IMR-90 (cell line): ENCODE results near the gene SMAD7. TPM values are rescaled to one million over a fixed set of nuclear protein-coding genes. Genes with fewer than 3 reads are reported as not detected.

Experiments
- ATAC-seq: fragments of 200-7000 bp; cut with Tn5 transposase; 2 replicates; pipeline ENCODE4 v1.9.1; 2020; ENCODE audit warnings: low read depth, mild to moderate bottlenecking, moderate library complexity
- BruUV-seq: library from RNA; stranded (reverse); fragments of 400-500 nt; replicated peaks from 2 replicates; lab custom pipeline; 2021; lab: Mats Ljungman, UMichigan
- CTCF ChIA-PET: fragments of 300-600 bp; formaldehyde crosslinking; extraction: SDS; loops from one replicate; lab custom pipeline; 2021; ENCODE audit warnings: antibody characterized with exemption; lab: Yijun Ruan, JAX
- POLR2A ChIA-PET: fragments of 300-600 bp; sonication (Branson Sonifier 250); formaldehyde crosslinking; loops from one replicate; lab custom pipeline; 2022; ENCODE audit warnings: antibody characterized with exemption; ENCODE audit not compliant: unreplicated experiment; lab: Charles Lee
- DNase-seq: peaks from one replicate; pipeline ENCODE4 v3.0.0; 2013
- H2AFZ ChIP-seq: replicated peaks from 2 replicates; pipeline ENCODE3; 2013; ENCODE audit warnings: low read length, mild to moderate bottlenecking; ENCODE audit not compliant: poor library complexity
- H2AK5ac ChIP-seq: 2 replicates; pipeline ENCODE4 v1.6.1; 2013; ENCODE audit warnings: low read depth, low read length, inconsistent platforms
- H2AK9ac ChIP-seq: replicated peaks from 2 replicates; pipeline ENCODE3; 2013; ENCODE audit warnings: mild to moderate bottlenecking, low read depth, low read length, moderate library complexity; ENCODE audit not compliant: poor library complexity
- H2BK120ac ChIP-seq: 2 replicates; pipeline ENCODE4 v1.6.1; 2013; ENCODE audit warnings: low read depth, low read length, inconsistent platforms
- H2BK15ac ChIP-seq: 3 replicates; pipeline ENCODE4 v1.6.1; 2013; ENCODE audit warnings: low read depth, low read length, inconsistent platforms
- H2BK20ac ChIP-seq: 2 replicates; pipeline ENCODE4 v1.6.1; 2013; ENCODE audit warnings: low read depth, mild to moderate bottlenecking, inconsistent platforms, low read length, moderate library complexity
- H2BK5ac ChIP-seq: 2 replicates; pipeline ENCODE4 v1.6.1; 2013; ENCODE audit warnings: mild to moderate bottlenecking, low read depth, low read length, inconsistent platforms; ENCODE audit not compliant: poor library complexity, severe bottlenecking
- H3K14ac ChIP-seq: replicated peaks from 2 replicates; pipeline ENCODE4 v1.6.1; 2013; ENCODE audit warnings: low read depth, low read length, inconsistent platforms
- H3K18ac ChIP-seq: 2 replicates; pipeline ENCODE4 v1.6.1; 2013; ENCODE audit warnings: low read depth, low read length, control low read depth
- H3K23ac ChIP-seq: 2 replicates; pipeline ENCODE4 v1.6.1; 2013; ENCODE audit warnings: low read depth, low read length, inconsistent platforms
- H3K27ac ChIP-seq: 2 replicates; pipeline ENCODE4 v1.5.1; 2013; ENCODE audit warnings: mild to moderate bottlenecking, control low read depth, low read length; ENCODE audit not compliant: insufficient read depth
- H3K27me3 ChIP-seq: 2 replicates; pipeline ENCODE4 v1.6.1; 2013; ENCODE audit warnings: low read length; ENCODE audit not compliant: control insufficient read depth, insufficient read depth
- H3K36me3 ChIP-seq: 2 replicates; pipeline ENCODE4 v1.6.1; 2013; ENCODE audit warnings: low read length, mixed read lengths; ENCODE audit not compliant: control insufficient read depth, insufficient read depth
- H3K4ac ChIP-seq: 2 replicates; pipeline ENCODE4 v1.6.1; 2013; ENCODE audit warnings: low read depth, low read length, inconsistent platforms
- H3K4me1 ChIP-seq: 2 replicates; pipeline ENCODE4 v1.6.1; 2013; ENCODE audit warnings: low read length, mixed read lengths; ENCODE audit not compliant: control insufficient read depth, insufficient read depth
- H3K4me2 ChIP-seq: 2 replicates; pipeline ENCODE4 v1.6.1; 2013; ENCODE audit warnings: low read depth, mild to moderate bottlenecking, control low read depth, low read length, moderate library complexity
- H3K4me3 ChIP-seq: 2 replicates; pipeline ENCODE4 v1.5.1; 2013; ENCODE audit warnings: low read depth, mild to moderate bottlenecking, control low read depth, low read length, moderate library complexity; ENCODE audit not compliant: insufficient read depth
- H3K56ac ChIP-seq: 2 replicates; pipeline ENCODE4 v1.6.1; 2013; ENCODE audit warnings: low read length, inconsistent platforms; ENCODE audit not compliant: insufficient read depth; ENCODE audit errors: extremely low read depth
- H3K79me1 ChIP-seq, 2 experiments: 2 replicates each; pipeline ENCODE4 v1.6.1; 2013; ENCODE audit warnings: low read length in 2 of 2, inconsistent platforms in 1 of 2, low read depth in 1 of 2
- H3K9ac ChIP-seq: 2 replicates; pipeline ENCODE4 v1.6.1; 2013; ENCODE audit warnings: low read depth, low read length, control low read depth
- H3K9me1 ChIP-seq: 2 replicates; pipeline ENCODE4 v1.6.1; 2013; ENCODE audit warnings: low read length, inconsistent platforms; ENCODE audit not compliant: insufficient read depth
- H3K9me3 ChIP-seq: 2 replicates; pipeline ENCODE4 v1.6.1; 2013; ENCODE audit warnings: low read length; ENCODE audit not compliant: control insufficient read depth, insufficient read depth
- H4K20me1 ChIP-seq: 2 replicates; pipeline ENCODE4 v1.6.1; 2013; ENCODE audit warnings: low read length, inconsistent platforms; ENCODE audit not compliant: insufficient read depth
- H4K5ac ChIP-seq: 2 replicates; pipeline ENCODE4 v1.6.1; 2013; ENCODE audit warnings: mild to moderate bottlenecking, low read depth, low read length, control low read depth
- H4K8ac ChIP-seq, 2 experiments: 2 replicates each; pipeline ENCODE4 v1.6.1; 2013; ENCODE audit warnings: low read depth in 2 of 2, low read length in 2 of 2, control low read depth in 1 of 2, inconsistent platforms in 1 of 2
- H4K91ac ChIP-seq: 2 replicates; pipeline ENCODE4 v1.6.1; 2013; ENCODE audit warnings: low read depth, low read length, inconsistent platforms; ENCODE audit not compliant: insufficient read depth
- BHLHE40 ChIP-seq: fragments of 150-350 bp; IDR thresholded peaks from 2 replicates; pipeline ENCODE4 v1.6.1; 2016; ENCODE audit warnings: mild to moderate bottlenecking, low read depth, low read length
- CEBPB ChIP-seq: IDR thresholded peaks from 2 replicates; pipeline ENCODE4 v1.6.1; 2012; ENCODE audit warnings: low read depth, low read length, improper control_type of control experiment
- CHD1 ChIP-seq: IDR thresholded peaks from 2 replicates; pipeline ENCODE4 v1.6.1; 2012; ENCODE audit warnings: low read depth, low read length, improper control_type of control experiment
- CTCF ChIP-seq: conservative IDR thresholded peaks from 2 replicates; pipeline ENCODE4 v1.5.1; 2012; ENCODE audit warnings: mild to moderate bottlenecking, low read depth, low read length, improper control_type of control experiment
- FOS ChIP-seq: fragments of 150-350 bp; IDR thresholded peaks from 2 replicates; pipeline ENCODE4 v1.6.1; 2016; ENCODE audit warnings: low read depth, low read length
- MAZ ChIP-seq: IDR thresholded peaks from 2 replicates; pipeline ENCODE4 v1.6.1; 2012; ENCODE audit warnings: low read depth, mild to moderate bottlenecking, low read length, improper control_type of control experiment, moderate library complexity, borderline replicate concordance
- MXI1 ChIP-seq: IDR thresholded peaks from 2 replicates; pipeline ENCODE4 v1.6.1; 2012; ENCODE audit warnings: low read depth, mild to moderate bottlenecking, low read length, moderate library complexity, borderline replicate concordance
- POLR2A ChIP-seq: IDR thresholded peaks from 2 replicates; pipeline ENCODE4 v1.6.1; 2012; ENCODE audit warnings: mild to moderate bottlenecking, low read depth, low read length
- RAD21 ChIP-seq: IDR thresholded peaks from 2 replicates; pipeline ENCODE4 v1.6.1; 2012; ENCODE audit warnings: low read length, improper control_type of control experiment
- RCOR1 ChIP-seq: IDR thresholded peaks from 2 replicates; pipeline ENCODE4 v1.6.1; 2012; ENCODE audit warnings: mild to moderate bottlenecking, low read length, improper control_type of control experiment; ENCODE audit not compliant: insufficient replicate concordance
- USF2 ChIP-seq: fragments of 150-350 bp; IDR thresholded peaks from 2 replicates; pipeline ENCODE4 v1.6.1; 2017; ENCODE audit warnings: mild to moderate bottlenecking, antibody characterized with exemption, low read length, low read depth
- WGBS, 2 experiments: methylation state at CpG; one replicate each; pipeline versions ENCODE4 v1.1.5 to v1.1.7; 2013; ENCODE audit warnings: missing lambda C conversion rate in 2 of 2; ENCODE audit not compliant: insufficient read length in 1 of 2; ENCODE audit errors: extremely low coverage in 2 of 2; 5-methylcytosine and 5-hydroxymethylcytosine counted together
- dilution Hi-C: fragments of 300-500 bp; cut with HindIII; formaldehyde crosslinking; loops from one replicate; pipeline ENCODE4 v1.14.3; 2018; ENCODE audit warnings: low sequenced_read_pairs; ENCODE audit not compliant: unreplicated experiment
- in situ Hi-C: fragments of 300-500 bp; cut with MboI; formaldehyde crosslinking; loops from 3 replicates; pipeline ENCODE4 v1.14.3; 2019; ENCODE audit warnings: low sequenced_read_pairs, inconsistent platforms, mixed read lengths
- intact Hi-C: fragments of 100-400 bp; cut with micrococcal nuclease; formaldehyde crosslinking; loops from 2 replicates; pipeline ENCODE4 v1.10.0; 2022
- polyA plus RNA-seq, 3 experiments: library from polyadenylated mRNA; depleted of rRNA; stranded (reverse); fragments of >200 nt; gene quantifications; 2 replicates each; pipeline ENCODE4 v1.2.3, GENCODE V29; 2012; ENCODE audit warnings: low replicate concordance in 1 of 3
- total RNA-seq: library from RNA; depleted of rRNA; stranded (reverse); fragments of >200 nt; gene quantifications from 2 replicates; pipeline ENCODE4 v1.2.3, GENCODE V29; 2012

Gene SMAD7
- total and polyA plus RNA-seq, 2 of the 4 experiments (the other 2 are of a cell fraction): 15.8 to 17.6 TPM

DNA sequence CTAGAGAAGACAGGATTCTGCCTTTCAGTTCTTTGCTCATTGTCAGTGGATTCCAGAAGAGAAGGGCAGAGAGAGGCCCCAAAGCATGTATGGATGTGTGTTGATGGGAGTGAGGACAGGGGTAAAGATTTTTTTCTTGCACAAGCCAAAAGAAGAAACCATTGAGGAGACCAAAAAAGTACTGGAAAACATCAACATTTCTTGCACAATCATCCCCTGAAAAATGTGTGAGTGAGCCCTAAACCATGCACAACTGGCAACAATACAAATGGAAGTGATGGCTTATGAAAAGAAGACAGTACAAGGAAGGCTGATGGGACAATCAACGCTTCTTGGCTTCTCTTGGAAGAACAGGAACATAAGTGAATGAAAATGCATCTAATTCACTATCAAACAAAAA, 5.6 kb upstream of the SMAD7 start:
- Histone ChIP-seq H3K4me3 (no peak overlapping the region), H2BK5ac (peak overlapping the region; percentile 96), H3K23ac (peak overlapping the region; percentile 84), H2AFZ (peak overlapping the region; percentile 67), H3K14ac (peak overlapping the region; percentile 82), H3K9me3 (no peaks in the 10 kb centered on the region), H2AK9ac (peak overlapping the region; percentile 73), H3K18ac (peak overlapping the region; percentile 90), H4K20me1 (no peaks in the 10 kb centered on the region; the same call in 1 of the 2 replicates), H3K56ac (peak overlapping the region; percentile 85), H3K79me1 (peaks cover 0 to 9% of the 10 kb centered on the region in 2 experiments; a peak in 3 of 4 replicates), H4K91ac (peak overlapping the region; percentile 92), H2AK5ac (peak overlapping the region; percentile 83), H4K8ac (peak overlapping the region; percentile 57 to 91), H2BK15ac (peak overlapping the region; percentile 67; the same call in 2 of the 3 replicates), H2BK20ac (peak overlapping the region; percentile 94), H3K27ac (peak overlapping the region; percentile 78), H3K4ac (peak overlapping the region; percentile 91), H3K27me3 (no peaks in the 10 kb centered on the region), H3K4me1 (peaks cover 26% of the 10 kb centered on the region), H3K36me3 (no peaks in the 10 kb centered on the region), H4K5ac (peak overlapping the region; percentile 65), H3K4me2 (peak overlapping the region; percentile 56), H2BK120ac (peak overlapping the region; percentile 91), H3K9me1 (peaks cover 13% of the 10 kb centered on the region), H3K9ac (peak overlapping the region; percentile 22; the same call in 1 of the 2 replicates)
- ChIA-PET POLR2A (interaction anchor here (0.7 kb wide), 1 partner anchor 85 kb away, joined by 4 read pairs; no protein-coding TSS in a partner anchor), CTCF (interaction anchor here (0.6 kb wide), 1 partner anchor 86 kb away, joined by 3 read pairs; no protein-coding TSS in a partner anchor)
- dilution Hi-C loops (no loop called here), in situ Hi-C loops (no loop called here), intact Hi-C loops (no loop called here)
- peak; percentile 78 for DNase-seq
- WGBS, 2 experiments: no CpG with 5 or more reads among the region's 1 CpG
- peak; percentile 2 for ATAC-seq
- BruUV-seq: no TSS peak
- TF ChIP-seq MXI1 (no peak), BHLHE40 (no peak), CTCF (no peak), MAZ (no peak), FOS (0 out of 2 replicates have a peak, but pooled peaks have one; percentile 29), CHD1 (no peak), USF2 (no peak), CEBPB (peak; percentile 98), RCOR1 (no peak), POLR2A (no peak), RAD21 (no peak)
